ENCODE data around the gene TEF.

Gene TEF

GRCh38 chr22:41367680-41368542, 13.8 kb upstream of the TEF start:
- H3K23ac ChIP-seq (ENCODE audit: low read depth, low read length, poor library complexity) = peak overlapping the region; percentile 46
- H3K18ac ChIP-seq (ENCODE audit: low read length) = peak overlapping the region; percentile 80
- peak overlapping the region; percentile 77 for H3K4ac ChIP-seq (ENCODE audit: low read length)
- H4K8ac ChIP-seq (ENCODE audit: low read depth, low read length) = no peak overlapping the region
- peaks cover 14 to 22% of the 10 kb centered on the region in 2 donors for H3K4me1 ChIP-seq (ENCODE audit: control insufficient read depth in 2 of 2, insufficient read depth in 1 of 2, low read depth in 1 of 2, low read length in 2 of 2)
- peak overlapping the region; percentile 24 for H2BK120ac ChIP-seq (ENCODE audit: low read depth, low read length)
- peak overlapping the region; percentile 1 for H2BK5ac ChIP-seq (ENCODE audit: low read length)
- H2AFZ ChIP-seq (ENCODE audit: low read length) = peak overlapping the region; percentile 49
- no peaks in the 10 kb centered on the region for H3K79me1 ChIP-seq (ENCODE audit: low read depth, low read length)
- H2AK5ac ChIP-seq (ENCODE audit: low read depth, low read length) = peak overlapping the region; percentile 95
- H3K14ac ChIP-seq (ENCODE audit: low read length) = no peak overlapping the region
- H2BK15ac ChIP-seq (ENCODE audit: low read length) = peak overlapping the region; percentile 74
- H3K4me3 ChIP-seq (ENCODE audit: low read length in 2 of 2) = no peak overlapping the region
- DNase-seq (ENCODE audit: low spot score) = no peak
- H4K91ac ChIP-seq (ENCODE audit: low read depth, low read length, poor library complexity) = no peak overlapping the region
- no peaks in the 10 kb centered on the region for H3K9me3 ChIP-seq (replicated peaks in 1 of 2; ENCODE audit: control insufficient read depth in 2 of 2, insufficient read depth in 1 of 2, low read depth in 1 of 2, low read length in 2 of 2)
- peak overlapping the region; percentile 85 for H2BK12ac ChIP-seq (ENCODE audit: low read length)
- H3K27ac ChIP-seq (replicated peaks; ENCODE audit: low read length) = no peak overlapping the region
- peaks cover 0 to 3% (median 0%) of the 10 kb centered on the region in 3 experiments for H3K27me3 ChIP-seq (ENCODE audit: control insufficient read depth in 3 of 3, insufficient read depth in 3 of 3, low read depth in 1 of 3, low read length in 3 of 3)
- H3K9ac ChIP-seq (ENCODE audit: low read depth, low read length, poor library complexity) = no peak overlapping the region
- H3K36me3 ChIP-seq (replicated peaks in 1 of 2; ENCODE audit: control insufficient read depth in 2 of 2, insufficient read depth in 2 of 2, low read length in 2 of 2) = no peaks in the 10 kb centered on the region
- no peak overlapping the region for H3K4me2 ChIP-seq (ENCODE audit: insufficient read depth, low read length, poor library complexity, severe bottlenecking)
- no CpG with 5 or more reads among the region's 18 CpGs for WGBS, 2 donors (ENCODE audit: extremely low coverage in 2 of 2, insufficient read length in 2 of 2, insufficient replicate concordance in 1 of 2)

- Histone ChIP-seq H3K27ac (replicated peaks; ENCODE audit: low read length) (no peak overlapping the region), H2AFZ (ENCODE audit: low read length) (no peak overlapping the region), H3K18ac (ENCODE audit: low read length) (peak overlapping the region; percentile 80), H4K91ac (ENCODE audit: low read depth, low read length, poor library complexity) (no peak overlapping the region), H3K23ac (ENCODE audit: low read depth, low read length, poor library complexity) (no peak overlapping the region), H2BK12ac (ENCODE audit: low read length) (peak overlapping the region; percentile 51), H2BK5ac (ENCODE audit: low read length) (peak overlapping the region; percentile 1), H3K27me3 (ENCODE audit: control insufficient read depth in 3 of 3, insufficient read depth in 3 of 3, low read depth in 1 of 3, low read length in 3 of 3) (peaks cover 0 to 3% (median 0%) of the 10 kb centered on the region in 3 experiments), H3K14ac (ENCODE audit: low read length) (no peak overlapping the region), H3K9ac (ENCODE audit: low read depth, low read length, poor library complexity) (no peak overlapping the region), H3K36me3 (replicated peaks in 1 of 2; ENCODE audit: control insufficient read depth in 2 of 2, insufficient read depth in 2 of 2, low read length in 2 of 2) (no peaks in the 10 kb centered on the region), H3K79me1 (ENCODE audit: low read depth, low read length) (no peaks in the 10 kb centered on the region), H3K4me2 (ENCODE audit: insufficient read depth, low read length, poor library complexity, severe bottlenecking) (no peak overlapping the region), H4K8ac (ENCODE audit: low read depth, low read length) (no peak overlapping the region), H2AK5ac (ENCODE audit: low read depth, low read length) (peak overlapping the region; percentile 51), H3K9me3 (replicated peaks in 1 of 2; ENCODE audit: control insufficient read depth in 2 of 2, insufficient read depth in 1 of 2, low read depth in 1 of 2, low read length in 2 of 2) (no peaks in the 10 kb centered on the region), H2BK15ac (ENCODE audit: low read length) (peak overlapping the region; percentile 69), H3K4me3 (ENCODE audit: low read length in 2 of 2) (no peak overlapping the region), H3K4me1 (ENCODE audit: control insufficient read depth in 2 of 2, insufficient read depth in 1 of 2, low read depth in 1 of 2, low read length in 2 of 2) (peaks cover 14 to 22% of the 10 kb centered on the region in 2 donors), H3K4ac (ENCODE audit: low read length) (no peak overlapping the region), H2BK120ac (ENCODE audit: low read depth, low read length) (no peak overlapping the region)
- WGBS, 2 donors (ENCODE audit: extremely low coverage in 2 of 2, insufficient read length in 2 of 2, insufficient replicate concordance in 1 of 2) = no CpG with 5 or more reads among the region's 19 CpGs
- no peak for DNase-seq (ENCODE audit: low spot score)
These were observed 13.0 kb upstream of the TEF start for GRCh38 chr22:41368543-41369423.

GRCh38 chr22:41369424-41369745, 12.4 kb upstream of the TEF start:
- H4K8ac ChIP-seq (ENCODE audit: low read depth, low read length) = no peak overlapping the region
- no peak overlapping the region for H3K9ac ChIP-seq (ENCODE audit: low read depth, low read length, poor library complexity)
- H2BK5ac ChIP-seq (ENCODE audit: low read length) = no peak overlapping the region
- H2BK120ac ChIP-seq (ENCODE audit: low read depth, low read length) = no peak overlapping the region
- H2BK15ac ChIP-seq (ENCODE audit: low read length) = peak overlapping the region; percentile 59
- no peak overlapping the region for H2AFZ ChIP-seq (ENCODE audit: low read length)
- no peak overlapping the region for H3K14ac ChIP-seq (ENCODE audit: low read length)
- H3K27ac ChIP-seq (replicated peaks; ENCODE audit: low read length) = no peak overlapping the region
- no CpG with 5 or more reads among the region's 3 CpGs for WGBS, 2 donors (ENCODE audit: extremely low coverage in 2 of 2, insufficient read length in 2 of 2, insufficient replicate concordance in 1 of 2)
- no peaks in the 10 kb centered on the region for H3K79me1 ChIP-seq (ENCODE audit: low read depth, low read length)
- no peaks in the 10 kb centered on the region for H3K36me3 ChIP-seq (replicated peaks in 1 of 2; ENCODE audit: control insufficient read depth in 2 of 2, insufficient read depth in 2 of 2, low read length in 2 of 2)
- H3K4me3 ChIP-seq (ENCODE audit: low read length in 2 of 2) = no peak overlapping the region
- H3K23ac ChIP-seq (ENCODE audit: low read depth, low read length, poor library complexity) = no peak overlapping the region
- peaks cover 0 to 3% (median 0%) of the 10 kb centered on the region in 3 experiments for H3K27me3 ChIP-seq (ENCODE audit: control insufficient read depth in 3 of 3, insufficient read depth in 3 of 3, low read depth in 1 of 3, low read length in 3 of 3)
- H2AK5ac ChIP-seq (ENCODE audit: low read depth, low read length) = peak overlapping the region; percentile 37
- H3K18ac ChIP-seq (ENCODE audit: low read length) = no peak overlapping the region
- no peak overlapping the region for H3K4ac ChIP-seq (ENCODE audit: low read length)
- peaks cover 14 to 19% of the 10 kb centered on the region in 2 donors for H3K4me1 ChIP-seq (ENCODE audit: control insufficient read depth in 2 of 2, insufficient read depth in 1 of 2, low read depth in 1 of 2, low read length in 2 of 2)
- no peak overlapping the region for H4K91ac ChIP-seq (ENCODE audit: low read depth, low read length, poor library complexity)
- H2BK12ac ChIP-seq (ENCODE audit: low read length) = no peak overlapping the region
- H3K4me2 ChIP-seq (ENCODE audit: insufficient read depth, low read length, poor library complexity, severe bottlenecking) = no peak overlapping the region
- no peaks in the 10 kb centered on the region for H3K9me3 ChIP-seq (replicated peaks in 1 of 2; ENCODE audit: control insufficient read depth in 2 of 2, insufficient read depth in 1 of 2, low read depth in 1 of 2, low read length in 2 of 2)
- no peak for DNase-seq (ENCODE audit: low spot score)

- DNase-seq (ENCODE audit: low spot score) = no peak
- Histone ChIP-seq H2AFZ (ENCODE audit: low read length) (no peak overlapping the region), H3K4me2 (ENCODE audit: insufficient read depth, low read length, poor library complexity, severe bottlenecking) (no peak overlapping the region), H3K9me3 (replicated peaks in 1 of 2; ENCODE audit: control insufficient read depth in 2 of 2, insufficient read depth in 1 of 2, low read depth in 1 of 2, low read length in 2 of 2) (no peaks in the 10 kb centered on the region), H2BK12ac (ENCODE audit: low read length) (no peak overlapping the region), H3K27ac (replicated peaks; ENCODE audit: low read length) (no peak overlapping the region), H3K23ac (ENCODE audit: low read depth, low read length, poor library complexity) (no peak overlapping the region), H3K18ac (ENCODE audit: low read length) (no peak overlapping the region), H4K8ac (ENCODE audit: low read depth, low read length) (no peak overlapping the region), H4K91ac (ENCODE audit: low read depth, low read length, poor library complexity) (no peak overlapping the region), H2AK5ac (ENCODE audit: low read depth, low read length) (no peak overlapping the region), H2BK5ac (ENCODE audit: low read length) (no peak overlapping the region), H3K4me1 (ENCODE audit: control insufficient read depth in 2 of 2, insufficient read depth in 1 of 2, low read depth in 1 of 2, low read length in 2 of 2) (peaks cover 14 to 18% of the 10 kb centered on the region in 2 donors), H3K79me1 (ENCODE audit: low read depth, low read length) (no peaks in the 10 kb centered on the region), H2BK120ac (ENCODE audit: low read depth, low read length) (no peak overlapping the region), H2BK15ac (ENCODE audit: low read length) (no peak overlapping the region), H3K4ac (ENCODE audit: low read length) (no peak overlapping the region), H3K4me3 (ENCODE audit: low read length in 2 of 2) (no peak overlapping the region), H3K14ac (ENCODE audit: low read length) (no peak overlapping the region), H3K9ac (ENCODE audit: low read depth, low read length, poor library complexity) (no peak overlapping the region), H3K27me3 (ENCODE audit: control insufficient read depth in 3 of 3, insufficient read depth in 3 of 3, low read depth in 1 of 3, low read length in 3 of 3) (peaks cover 0 to 3% (median 0%) of the 10 kb centered on the region in 3 experiments), H3K36me3 (replicated peaks in 1 of 2; ENCODE audit: control insufficient read depth in 2 of 2, insufficient read depth in 2 of 2, low read length in 2 of 2) (no peaks in the 10 kb centered on the region)
- WGBS, 2 donors (ENCODE audit: extremely low coverage in 2 of 2, insufficient read length in 2 of 2, insufficient replicate concordance in 1 of 2) = no CpG with 5 or more reads among the region's 9 CpGs
These were observed 11.9 kb upstream of the TEF start for GRCh38 chr22:41369837-41370236.

Measured in neuronal stem cell (in vitro differentiated cells).